GM15510 (cell line): ENCODE results near the gene GTPBP6.

Source experiments
- POLR2A ChIP-seq: IDR thresholded peaks from 3 replicates; pipeline ENCODE4 v1.6.1; 2011; ENCODE audit warnings: borderline replicate concordance; ENCODE audit not compliant: insufficient read length; ENCODE audit errors: extremely low read depth

Gene GTPBP6

GRCh38 chrX:270848-271367 lies 47.7 kb downstream of the GTPBP6 start:
- TF ChIP-seq POLR2A: no peak

GRCh38 chrX:267771-268261 lies 50.8 kb downstream of the GTPBP6 start:
- TF ChIP-seq POLR2A: no peak

- TF ChIP-seq POLR2A: no peak
Measured at GRCh38 chrX:265502-265901, 53.1 kb downstream of the GTPBP6 start.

GRCh38 chrX:264634-265455 lies 53.8 kb downstream of the GTPBP6 start:
- no peak for TF ChIP-seq POLR2A

- TF ChIP-seq POLR2A: no peak
Measured at GRCh38 chrX:262381-262909, 56.2 kb downstream of the GTPBP6 start.

GRCh38 chrX:261919-262352 lies 56.7 kb downstream of the GTPBP6 start:
- no peak for TF ChIP-seq POLR2A

GRCh38 chrX:261167-261918 lies 57.3 kb downstream of the GTPBP6 start:
- TF ChIP-seq POLR2A: no peak

GRCh38 chrX:259692-260355 lies 58.8 kb downstream of the GTPBP6 start:
- TF ChIP-seq POLR2A: no peak

GRCh38 chrX:258291-259040 lies 60.1 kb downstream of the GTPBP6 start:
- TF ChIP-seq POLR2A: no peak

- TF ChIP-seq POLR2A: no peak
Measured at GRCh38 chrX:257681-258289, 60.8 kb downstream of the GTPBP6 start.

- no peak for TF ChIP-seq POLR2A
Measured at GRCh38 chrX:255923-256331, 62.7 kb downstream of the GTPBP6 start.
